KMS-11 (cell line): ENCODE data around the gene MTX2.

Source experiments
- H2AFZ ChIP-seq: fragments of 200-600 bp; sonication (generic); 2 replicates; pipeline ENCODE4 v1.6.1; 2016; ENCODE audit warnings: antibody characterized with exemption, mixed run types, low read depth
- H3K27ac ChIP-seq: fragments of 200-600 bp; sonication (generic); 2 replicates; pipeline ENCODE4 v1.6.1; 2016; ENCODE audit warnings: mild to moderate bottlenecking, mixed run types
- H3K27me3 ChIP-seq: fragments of 200-600 bp; sonication (generic); 2 replicates; pipeline ENCODE4 v1.6.1; 2017; ENCODE audit warnings: mild to moderate bottlenecking, low read depth, mixed run types, moderate library complexity; ENCODE audit not compliant: insufficient read depth
- H3K36me3 ChIP-seq: fragments of 200-600 bp; sonication (generic); 2 replicates; pipeline ENCODE4 v1.6.1; 2017; ENCODE audit warnings: mild to moderate bottlenecking, mixed run types; ENCODE audit not compliant: insufficient read depth
- H3K4me1 ChIP-seq: fragments of 200-600 bp; sonication (generic); 2 replicates; pipeline ENCODE4 v1.6.1; 2016; ENCODE audit warnings: mild to moderate bottlenecking, low read depth, mixed run types; ENCODE audit not compliant: poor library complexity, severe bottlenecking
- H3K4me2 ChIP-seq: fragments of 200-600 bp; sonication (generic); 2 replicates; pipeline ENCODE4 v1.7.0; 2016; ENCODE audit warnings: mild to moderate bottlenecking, mixed run types
- H3K4me3 ChIP-seq: fragments of 200-600 bp; sonication (generic); IDR thresholded peaks from 2 replicates; pipeline ENCODE4 v1.6.1; 2017; ENCODE audit warnings: low read depth, low read length, mixed read lengths; ENCODE audit not compliant: insufficient read depth
- H3K79me2 ChIP-seq: fragments of 200-600 bp; sonication (generic); 2 replicates; pipeline ENCODE4 v1.6.1; 2016; ENCODE audit warnings: low read depth, mixed run types; ENCODE audit not compliant: insufficient read depth
- H3K9ac ChIP-seq: fragments of 200-600 bp; sonication (generic); 2 replicates; pipeline ENCODE4 v1.6.1; 2016; ENCODE audit warnings: mild to moderate bottlenecking, mixed run types
- H4K20me1 ChIP-seq: fragments of 200-600 bp; sonication (generic); 2 replicates; pipeline ENCODE4 v1.6.1; 2016; ENCODE audit warnings: mild to moderate bottlenecking, mixed run types; ENCODE audit not compliant: insufficient read depth
- TF ChIP-seq, protein P1 (sequence below): fragments of 200-600 bp; sonication (generic); conservative IDR thresholded peaks from 2 replicates; pipeline ENCODE4 v1.6.1; 2017; ENCODE audit warnings: low read depth, mild to moderate bottlenecking, antibody characterized with exemption, low read length, moderate library complexity, mixed read lengths

Gene MTX2

DNA sequence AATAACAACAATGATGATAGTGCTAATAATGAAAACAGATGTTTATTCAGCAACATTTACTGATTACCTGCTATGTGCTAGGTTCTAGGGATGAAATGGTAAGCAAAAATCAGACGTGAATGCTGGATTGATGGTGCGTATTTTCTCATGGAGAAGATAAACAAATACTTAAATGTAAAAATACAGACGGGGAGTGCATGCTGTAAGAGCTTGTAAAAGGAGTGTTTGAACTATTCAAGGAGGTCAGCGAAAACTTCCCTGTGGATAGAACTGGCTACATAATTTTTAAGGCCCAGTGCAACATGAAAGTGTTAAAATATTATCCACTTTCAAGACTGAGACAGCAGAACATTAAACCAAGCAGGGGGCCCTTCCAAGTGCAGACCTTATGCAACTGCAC lies 22.1 kb downstream of the MTX2 start:
- Histone ChIP-seq H3K79me2 (peaks cover 37% of the 10 kb centered on the region; the same call in 1 of the 2 replicates), H3K27ac (peak overlapping the region; percentile 42; the same call in 1 of the 2 replicates)

DNA sequence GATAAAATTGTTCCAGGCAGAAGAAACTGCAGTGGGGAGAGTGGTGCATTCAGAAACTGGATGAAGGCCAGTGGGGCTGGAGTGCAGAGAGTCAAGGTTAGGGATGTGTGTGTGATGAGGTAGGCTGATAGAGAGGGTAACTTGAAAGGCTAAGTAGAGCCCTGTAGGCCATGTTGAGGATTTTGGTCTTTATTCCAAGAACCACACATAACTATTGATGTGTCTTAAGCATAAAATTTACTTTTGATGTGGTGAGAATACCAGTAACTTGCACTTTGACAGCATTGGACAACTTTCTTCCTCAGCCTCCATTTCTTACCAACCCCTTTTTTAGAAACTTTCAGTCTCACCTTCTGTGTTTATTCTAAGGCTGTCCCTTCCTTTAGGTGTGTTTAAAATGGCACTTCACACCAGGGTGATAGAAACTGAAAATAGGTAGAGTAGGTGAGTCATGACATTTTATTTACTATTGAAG lies 22.6 kb downstream of the MTX2 start:
- H4K20me1 ChIP-seq = 0 out of 2 replicates have a peak, but pooled peaks cover 13% of the 10 kb centered on the region
- H3K4me3 ChIP-seq = peak overlapping the region; percentile 59
- TF ChIP-seq, protein P1, sequence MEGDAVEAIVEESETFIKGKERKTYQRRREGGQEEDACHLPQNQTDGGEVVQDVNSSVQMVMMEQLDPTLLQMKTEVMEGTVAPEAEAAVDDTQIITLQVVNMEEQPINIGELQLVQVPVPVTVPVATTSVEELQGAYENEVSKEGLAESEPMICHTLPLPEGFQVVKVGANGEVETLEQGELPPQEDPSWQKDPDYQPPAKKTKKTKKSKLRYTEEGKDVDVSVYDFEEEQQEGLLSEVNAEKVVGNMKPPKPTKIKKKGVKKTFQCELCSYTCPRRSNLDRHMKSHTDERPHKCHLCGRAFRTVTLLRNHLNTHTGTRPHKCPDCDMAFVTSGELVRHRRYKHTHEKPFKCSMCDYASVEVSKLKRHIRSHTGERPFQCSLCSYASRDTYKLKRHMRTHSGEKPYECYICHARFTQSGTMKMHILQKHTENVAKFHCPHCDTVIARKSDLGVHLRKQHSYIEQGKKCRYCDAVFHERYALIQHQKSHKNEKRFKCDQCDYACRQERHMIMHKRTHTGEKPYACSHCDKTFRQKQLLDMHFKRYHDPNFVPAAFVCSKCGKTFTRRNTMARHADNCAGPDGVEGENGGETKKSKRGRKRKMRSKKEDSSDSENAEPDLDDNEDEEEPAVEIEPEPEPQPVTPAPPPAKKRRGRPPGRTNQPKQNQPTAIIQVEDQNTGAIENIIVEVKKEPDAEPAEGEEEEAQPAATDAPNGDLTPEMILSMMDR = no peak
- peak overlapping the region; percentile 42; the same call in 1 of the 2 replicates for H3K27ac ChIP-seq
- H3K4me2 ChIP-seq = peak overlapping the region; percentile 75
- H3K36me3 ChIP-seq = no peaks in the 10 kb centered on the region
- H3K4me1 ChIP-seq = peaks cover 65% of the 10 kb centered on the region
- no peak overlapping the region for H2AFZ ChIP-seq
- H3K27me3 ChIP-seq = no peaks in the 10 kb centered on the region
- peaks cover 35% of the 10 kb centered on the region; the same call in 1 of the 2 replicates for H3K79me2 ChIP-seq
- H3K9ac ChIP-seq = no peak overlapping the region

More for the DNA sequence above, 22.1 kb downstream of the MTX2 start:
- Histone ChIP-seq H3K4me1 (peaks cover 60% of the 10 kb centered on the region), H3K36me3 (no peaks in the 10 kb centered on the region), H3K4me2 (peak overlapping the region; percentile 75), H4K20me1 (0 out of 2 replicates have a peak, but pooled peaks cover 13% of the 10 kb centered on the region), H3K4me3 (peak overlapping the region; percentile 59), H2AFZ (no peak overlapping the region), H3K27me3 (no peaks in the 10 kb centered on the region), H3K9ac (no peak overlapping the region)
- TF ChIP-seq, protein P1 = no peak

DNA sequence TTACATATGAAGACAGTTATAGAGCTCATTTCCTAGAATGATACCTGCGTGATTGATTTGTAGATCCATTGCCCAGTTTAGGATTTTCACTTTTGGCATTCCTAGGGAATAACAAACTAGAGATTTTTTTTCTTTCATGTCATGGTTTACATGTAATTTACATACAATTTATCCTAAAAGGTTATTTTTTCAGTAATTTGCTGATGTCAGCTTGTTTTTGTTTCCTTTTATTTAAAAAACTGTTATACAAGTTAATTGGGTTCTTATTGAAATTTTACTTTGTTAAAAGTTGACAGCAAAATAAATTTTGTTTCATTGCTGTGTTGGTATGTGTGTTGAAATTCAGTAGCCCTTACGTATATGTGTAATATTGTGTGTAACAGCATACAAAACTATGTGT lies 23.4 kb downstream of the MTX2 start:
- TF ChIP-seq, protein P1 = no peak
- H3K27ac ChIP-seq = no peak overlapping the region; the same call in 1 of the 2 replicates
- 0 out of 2 replicates have a peak, but pooled peaks cover 13% of the 10 kb centered on the region for H4K20me1 ChIP-seq
- no peak overlapping the region for H3K9ac ChIP-seq
- no peak overlapping the region for H2AFZ ChIP-seq
- H3K4me2 ChIP-seq = peak overlapping the region; percentile 75; the same call in 1 of the 2 replicates
- H3K79me2 ChIP-seq = peaks cover 29% of the 10 kb centered on the region; the same call in 1 of the 2 replicates
- peaks cover 72% of the 10 kb centered on the region for H3K4me1 ChIP-seq
- H3K4me3 ChIP-seq = no peak overlapping the region
- no peaks in the 10 kb centered on the region for H3K27me3 ChIP-seq
- H3K36me3 ChIP-seq = no peaks in the 10 kb centered on the region

DNA sequence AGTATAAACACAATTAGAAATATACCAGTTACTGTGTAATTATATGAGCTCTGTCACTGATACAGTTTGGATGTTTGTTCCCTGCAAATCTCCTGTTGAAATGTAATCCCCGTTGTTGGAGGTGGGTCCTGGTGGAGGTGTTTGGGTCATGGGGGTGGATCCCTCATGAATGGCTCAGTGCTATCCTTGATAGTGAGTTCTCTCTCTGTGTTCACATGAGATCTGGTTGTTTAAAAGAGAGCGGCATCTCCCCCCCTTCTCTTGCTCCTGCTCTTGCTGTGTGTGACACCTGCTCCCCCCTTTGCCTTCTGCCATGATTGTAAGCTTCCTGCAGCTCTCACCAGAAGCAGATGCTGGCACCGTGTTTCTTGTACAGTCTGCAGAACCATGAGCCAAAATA lies 24.1 kb downstream of the MTX2 start:
- Histone ChIP-seq H3K27me3 (no peaks in the 10 kb centered on the region), H3K4me2 (no peak overlapping the region), H3K27ac (no peak overlapping the region), H3K4me1 (peaks cover 74% of the 10 kb centered on the region), H3K9ac (no peak overlapping the region), H3K36me3 (no peaks in the 10 kb centered on the region), H3K4me3 (no peak overlapping the region), H2AFZ (no peak overlapping the region), H3K79me2 (peaks cover 25% of the 10 kb centered on the region; the same call in 1 of the 2 replicates), H4K20me1 (0 out of 2 replicates have a peak, but pooled peaks cover 13% of the 10 kb centered on the region)
- TF ChIP-seq, protein P1 = no peak
